Parathyroid adenoma (tissue), 2 donors: ENCODE measurements around the gene RNF149.

Source experiments
- H2AFZ ChIP-seq: fragments of 300-600 bp; sonication (generic); one replicate; pipeline ENCODE4 v1.7.0; 2017; ENCODE audit warnings: antibody characterized with exemption, mild to moderate bottlenecking
- H3K27ac ChIP-seq: fragments of 300-600 bp; sonication (generic); one replicate; pipeline ENCODE4 v1.7.0; 2017
- H3K27me3 ChIP-seq: fragments of 300-600 bp; sonication (generic); one replicate; pipeline ENCODE4 v1.7.0; 2017; ENCODE audit warnings: low read length; ENCODE audit not compliant: control insufficient read depth, insufficient read depth
- H3K36me3 ChIP-seq: fragments of 300-600 bp; sonication (generic); one replicate; pipeline ENCODE4 v1.7.0; 2017; ENCODE audit warnings: low read length; ENCODE audit not compliant: control insufficient read depth, insufficient read depth
- H3K4me1 ChIP-seq: fragments of 300-600 bp; sonication (generic); one replicate; pipeline ENCODE4 v1.7.0; 2017; ENCODE audit warnings: control low read depth
- H3K4me2 ChIP-seq: fragments of 300-600 bp; sonication (generic); one replicate; pipeline ENCODE4 v1.7.0; 2017; ENCODE audit warnings: low read length
- H3K4me3 ChIP-seq: fragments of 300-600 bp; sonication (generic); one replicate; pipeline ENCODE4 v1.7.0; 2017; ENCODE audit warnings: low read depth, low read length
- H3K79me2 ChIP-seq: fragments of 300-600 bp; sonication (generic); one replicate; pipeline ENCODE4 v1.7.0; 2017; ENCODE audit warnings: control low read depth
- H3K9ac ChIP-seq: fragments of 300-600 bp; sonication (generic); one replicate; pipeline ENCODE4 v1.7.0; 2017; ENCODE audit warnings: mild to moderate bottlenecking
- H3K9me3 ChIP-seq: fragments of 300-600 bp; sonication (generic); one replicate; pipeline ENCODE4 v1.7.0; 2017; ENCODE audit warnings: low read length; ENCODE audit not compliant: control insufficient read depth
- TF ChIP-seq, protein P1 (sequence below): fragments of 300-600 bp; sonication (generic); IDR thresholded peaks from one replicate; pipeline ENCODE4 v1.7.0; 2017; ENCODE audit warnings: antibody characterized with exemption, mild to moderate bottlenecking
- donor health status: primary hyperparathyroidism.

The RNF149 gene

DNA sequence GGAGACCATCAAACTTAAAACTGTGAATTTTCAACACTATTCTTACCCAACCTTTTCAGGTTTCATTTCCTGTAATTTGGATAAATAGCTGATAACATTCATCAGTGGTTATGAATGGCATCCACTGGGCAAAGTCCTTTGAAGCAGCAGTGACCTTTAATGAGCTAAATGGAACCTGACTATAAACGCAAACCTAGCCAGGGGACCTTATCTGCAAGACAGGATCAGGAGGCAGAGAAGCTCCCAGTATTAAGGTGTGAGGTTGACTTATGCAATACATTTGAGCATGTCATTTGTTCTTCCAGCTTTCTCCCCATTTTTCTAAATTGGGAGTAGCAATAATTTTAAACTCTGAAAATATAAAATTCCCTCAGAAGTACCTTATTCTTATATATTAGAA is 40.4 kb upstream of the RNF149 start:
- TF ChIP-seq, protein P1, sequence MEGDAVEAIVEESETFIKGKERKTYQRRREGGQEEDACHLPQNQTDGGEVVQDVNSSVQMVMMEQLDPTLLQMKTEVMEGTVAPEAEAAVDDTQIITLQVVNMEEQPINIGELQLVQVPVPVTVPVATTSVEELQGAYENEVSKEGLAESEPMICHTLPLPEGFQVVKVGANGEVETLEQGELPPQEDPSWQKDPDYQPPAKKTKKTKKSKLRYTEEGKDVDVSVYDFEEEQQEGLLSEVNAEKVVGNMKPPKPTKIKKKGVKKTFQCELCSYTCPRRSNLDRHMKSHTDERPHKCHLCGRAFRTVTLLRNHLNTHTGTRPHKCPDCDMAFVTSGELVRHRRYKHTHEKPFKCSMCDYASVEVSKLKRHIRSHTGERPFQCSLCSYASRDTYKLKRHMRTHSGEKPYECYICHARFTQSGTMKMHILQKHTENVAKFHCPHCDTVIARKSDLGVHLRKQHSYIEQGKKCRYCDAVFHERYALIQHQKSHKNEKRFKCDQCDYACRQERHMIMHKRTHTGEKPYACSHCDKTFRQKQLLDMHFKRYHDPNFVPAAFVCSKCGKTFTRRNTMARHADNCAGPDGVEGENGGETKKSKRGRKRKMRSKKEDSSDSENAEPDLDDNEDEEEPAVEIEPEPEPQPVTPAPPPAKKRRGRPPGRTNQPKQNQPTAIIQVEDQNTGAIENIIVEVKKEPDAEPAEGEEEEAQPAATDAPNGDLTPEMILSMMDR: no peak
- Histone ChIP-seq H3K27ac (no peak overlapping the region), H3K4me2 (no peak overlapping the region)

DNA sequence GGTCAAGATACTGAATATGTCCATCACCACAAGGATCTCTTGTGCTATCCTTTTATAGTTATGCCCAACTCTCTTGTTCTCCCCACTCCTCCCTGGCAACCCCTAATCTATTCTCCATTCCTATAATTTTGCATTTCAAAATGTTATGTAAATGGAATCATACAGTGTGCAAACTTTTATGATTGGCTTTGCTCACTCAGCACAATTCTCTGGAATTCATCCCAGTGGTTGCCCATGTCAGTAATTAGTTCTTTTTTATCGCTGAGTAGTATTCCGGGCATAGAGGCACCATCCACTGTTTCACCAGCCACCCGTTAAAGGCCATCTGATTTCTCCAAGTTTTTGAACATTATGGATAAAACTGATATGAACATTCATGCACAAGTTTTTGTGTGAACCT is 38.4 kb upstream of the RNF149 start:
- Histone ChIP-seq H3K79me2 (no peaks in the 10 kb centered on the region), H3K27ac (no peak overlapping the region), H2AFZ (no peak overlapping the region), H3K4me2 (no peak overlapping the region), H3K36me3 (no peaks in the 10 kb centered on the region), H3K4me3 (no peak overlapping the region), H3K4me1 (no peaks in the 10 kb centered on the region), H3K9ac (no peak overlapping the region), H3K27me3 (no peaks in the 10 kb centered on the region), H3K9me3 (no peaks in the 10 kb centered on the region)
- TF ChIP-seq, protein P1: no peak

More for the DNA sequence above, 40.4 kb upstream of the RNF149 start:
- no peaks in the 10 kb centered on the region for H3K36me3 ChIP-seq
- no peaks in the 10 kb centered on the region for H3K27me3 ChIP-seq
- no peaks in the 10 kb centered on the region for H3K4me1 ChIP-seq
- no peak overlapping the region for H3K4me3 ChIP-seq
- no peaks in the 10 kb centered on the region for H3K9me3 ChIP-seq
- no peak overlapping the region for H3K9ac ChIP-seq
- H2AFZ ChIP-seq: no peak overlapping the region
- no peaks in the 10 kb centered on the region for H3K79me2 ChIP-seq

DNA sequence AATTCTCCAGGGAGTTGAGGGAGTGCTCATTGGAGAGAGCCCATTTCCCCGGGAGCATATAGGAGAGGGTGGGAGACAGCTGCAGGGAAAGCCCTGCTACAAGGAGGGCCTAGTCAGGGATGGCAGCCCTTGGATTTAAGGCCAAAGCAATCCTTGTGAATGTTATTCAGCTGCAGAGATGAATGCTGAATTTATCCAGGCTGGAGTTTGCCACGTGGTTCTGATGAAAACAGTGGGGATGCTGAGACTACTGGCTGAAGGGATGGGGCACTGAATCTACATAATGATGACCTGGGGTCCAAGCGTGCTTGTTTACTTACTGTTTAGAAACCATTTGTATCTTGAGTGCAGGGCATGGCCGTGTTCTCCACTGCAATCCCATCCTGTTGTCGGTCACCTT is 35.6 kb upstream of the RNF149 start:
- no peaks in the 10 kb centered on the region for H3K9me3 ChIP-seq
- H3K4me3 ChIP-seq: no peak overlapping the region
- no peak overlapping the region for H2AFZ ChIP-seq
- no peak overlapping the region for H3K27ac ChIP-seq
- H3K36me3 ChIP-seq: no peaks in the 10 kb centered on the region
- H3K27me3 ChIP-seq: no peaks in the 10 kb centered on the region
- no peak overlapping the region for H3K9ac ChIP-seq
- H3K4me1 ChIP-seq: no peaks in the 10 kb centered on the region
- H3K4me2 ChIP-seq: no peak overlapping the region
- TF ChIP-seq, protein P1: no peak
- no peaks in the 10 kb centered on the region for H3K79me2 ChIP-seq

DNA sequence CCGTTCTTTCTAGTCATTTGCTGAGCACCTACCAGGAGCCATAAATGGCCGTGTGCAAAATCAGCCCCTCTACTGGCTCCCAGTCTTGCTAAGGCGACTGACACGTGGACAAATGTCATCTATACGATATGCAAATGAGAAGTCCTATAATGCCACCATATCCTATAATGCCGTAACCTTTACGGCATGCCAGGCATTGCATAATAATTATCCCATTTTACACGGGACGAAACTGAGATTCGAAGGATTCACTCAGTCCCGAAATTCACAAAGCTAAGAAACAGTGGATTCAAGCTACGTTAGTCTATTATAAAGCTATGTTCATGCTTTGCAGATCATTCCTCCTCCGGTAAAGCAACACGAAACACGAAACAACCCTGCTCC is 34.1 kb upstream of the RNF149 start:
- Histone ChIP-seq H3K4me2 (no peak overlapping the region), H3K36me3 (no peaks in the 10 kb centered on the region), H3K27me3 (no peaks in the 10 kb centered on the region), H3K4me3 (no peak overlapping the region), H3K4me1 (no peaks in the 10 kb centered on the region), H3K9ac (no peak overlapping the region), H3K79me2 (no peaks in the 10 kb centered on the region), H3K27ac (no peak overlapping the region), H2AFZ (no peak overlapping the region), H3K9me3 (no peaks in the 10 kb centered on the region)
- TF ChIP-seq, protein P1: no peak

DNA sequence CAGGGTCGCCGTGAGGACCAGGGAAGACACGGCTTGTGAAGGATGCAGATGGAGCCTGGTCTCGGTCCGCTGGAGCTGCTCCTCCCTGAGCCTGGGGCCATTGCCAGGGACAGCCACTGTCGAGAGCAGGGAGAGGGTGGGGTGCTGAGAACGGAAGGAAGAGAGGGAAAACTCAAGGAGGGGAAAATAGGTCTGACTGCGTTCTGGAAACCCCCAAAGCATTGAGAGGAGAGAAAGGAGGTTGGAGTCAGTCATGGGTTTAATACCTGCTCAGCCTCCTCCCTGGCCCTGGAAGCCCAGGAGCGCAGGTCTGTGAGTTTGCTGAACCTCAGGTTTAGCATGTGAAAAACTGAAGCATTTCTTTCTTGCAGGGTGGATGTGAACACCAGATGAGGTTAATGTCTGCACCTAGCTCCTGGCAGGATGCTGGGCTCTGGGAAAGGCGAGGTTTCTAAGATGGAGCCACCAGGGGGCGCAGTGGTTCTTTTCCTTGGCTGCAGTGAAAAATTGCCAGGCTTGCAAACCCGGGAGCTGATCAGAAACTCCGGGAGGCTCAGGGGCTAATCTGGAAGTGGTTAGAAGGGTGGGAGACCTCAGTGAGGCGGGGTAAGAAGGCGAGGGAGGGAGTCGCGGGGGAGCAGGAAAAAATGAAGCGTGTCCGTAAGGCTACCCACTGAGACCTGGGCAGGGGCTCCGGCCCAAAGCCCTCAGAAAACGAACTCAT is 33.6 kb upstream of the RNF149 start:
- no peak overlapping the region for H3K9ac ChIP-seq
- H3K4me3 ChIP-seq: no peak overlapping the region
- H3K36me3 ChIP-seq: no peaks in the 10 kb centered on the region
- TF ChIP-seq, protein P1: peak; percentile 87
- H3K27me3 ChIP-seq: no peaks in the 10 kb centered on the region
- H3K4me2 ChIP-seq: no peak overlapping the region
- no peaks in the 10 kb centered on the region for H3K9me3 ChIP-seq
- H3K79me2 ChIP-seq: no peaks in the 10 kb centered on the region
- no peak overlapping the region for H2AFZ ChIP-seq
- H3K4me1 ChIP-seq: no peaks in the 10 kb centered on the region
- H3K27ac ChIP-seq: no peak overlapping the region
